ENCODE results near the gene ZNF214. TPM values are rescaled to one million over a fixed set of nuclear protein-coding genes. Genes with fewer than 3 reads are reported as not detected.
"Not testable (repeated sequence)": the region's sequence is repeated elsewhere in the genome, so short reads cannot be mapped to it uniquely, and the experiment has no call there.

The ZNF214 gene
- total RNA-seq, 1 donor from 2014 or later: not detected

- Mint-ChIP-seq H3K27me3 (peaks cover 24% of the 10 kb centered on the region), H3K9me3 (no peaks in the 10 kb centered on the region), H3K36me3 (ENCODE audit: low read depth) (no peaks in the 10 kb centered on the region), H3K4me1 (peaks cover 3% of the 10 kb centered on the region), H3K27ac (no peak overlapping the region), H3K4me3 (no peak overlapping the region)
- no peak for DNase-seq
- intact Hi-C loops (cut with micrococcal nuclease): no loop called here
Measured at GRCh38 chr11:7016011-7016410, 4.1 kb downstream of the ZNF214 start.

- Mint-ChIP-seq H3K27ac (no peak overlapping the region), H3K4me3 (no peak overlapping the region), H3K36me3 (ENCODE audit: low read depth) (no peaks in the 10 kb centered on the region), H3K27me3 (peaks cover 14% of the 10 kb centered on the region), H3K9me3 (no peaks in the 10 kb centered on the region), H3K4me1 (no peaks in the 10 kb centered on the region)
- intact Hi-C loops (cut with micrococcal nuclease): no loop called here
- DNase-seq: no peak
Measured at GRCh38 chr11:7014118-7014517, 6.0 kb downstream of the ZNF214 start.

GRCh38 chr11:7004482-7004881 is 15.7 kb downstream of the ZNF214 start:
- intact Hi-C loops (cut with micrococcal nuclease): no loop called here
- Mint-ChIP-seq H3K36me3 (ENCODE audit: low read depth) (no peaks in the 10 kb centered on the region), H3K27ac (no peak overlapping the region), H3K4me3 (no peak overlapping the region), H3K9me3 (no peaks in the 10 kb centered on the region), H3K27me3 (peaks cover 13% of the 10 kb centered on the region), H3K4me1 (no peaks in the 10 kb centered on the region)
- DNase-seq: no peak

GRCh38 chr11:6995703-6996102 is 24.4 kb downstream of the ZNF214 start:
- Mint-ChIP-seq H3K27me3 (peaks cover 8% of the 10 kb centered on the region), H3K27ac (no peak overlapping the region), H3K4me3 (no peak overlapping the region), H3K36me3 (ENCODE audit: low read depth) (no peaks in the 10 kb centered on the region), H3K9me3 (no peaks in the 10 kb centered on the region), H3K4me1 (no peaks in the 10 kb centered on the region)
- no peak for DNase-seq
- intact Hi-C loops (cut with micrococcal nuclease): no loop called here

- H3K4me3 Mint-ChIP-seq: no peak overlapping the region
- DNase-seq: no peak
- H3K27ac Mint-ChIP-seq: no peak overlapping the region
- no peaks in the 10 kb centered on the region for H3K9me3 Mint-ChIP-seq
- H3K36me3 Mint-ChIP-seq (ENCODE audit: low read depth): no peaks in the 10 kb centered on the region
- no peaks in the 10 kb centered on the region for H3K4me1 Mint-ChIP-seq
- intact Hi-C loops (cut with micrococcal nuclease): no loop called here
- peaks cover under 1% of the 10 kb centered on the region for H3K27me3 Mint-ChIP-seq
Measured at GRCh38 chr11:6992457-6993417, 27.4 kb downstream of the ZNF214 start.

- no peaks in the 10 kb centered on the region for H3K36me3 Mint-ChIP-seq (ENCODE audit: low read depth)
- no peaks in the 10 kb centered on the region for H3K27me3 Mint-ChIP-seq
- DNase-seq: no peak
- no peaks in the 10 kb centered on the region for H3K9me3 Mint-ChIP-seq
- H3K4me3 Mint-ChIP-seq: no peak overlapping the region
- no peak overlapping the region for H3K27ac Mint-ChIP-seq
- intact Hi-C loops (cut with micrococcal nuclease): no loop called here
- H3K4me1 Mint-ChIP-seq: no peaks in the 10 kb centered on the region
Measured at GRCh38 chr11:6992026-6992425, 28.1 kb downstream of the ZNF214 start.

GRCh38 chr11:6991227-6991626 is 28.9 kb downstream of the ZNF214 start:
- Mint-ChIP-seq H3K27ac (no peak overlapping the region), H3K4me3 (no peak overlapping the region), H3K4me1 (no peaks in the 10 kb centered on the region), H3K27me3 (no peaks in the 10 kb centered on the region), H3K9me3 (no peaks in the 10 kb centered on the region), H3K36me3 (ENCODE audit: low read depth) (no peaks in the 10 kb centered on the region)
- DNase-seq: no peak
- intact Hi-C loops (cut with micrococcal nuclease): no loop called here

- no peaks in the 10 kb centered on the region for H3K27me3 Mint-ChIP-seq
- no peak overlapping the region for H3K27ac Mint-ChIP-seq
- no peaks in the 10 kb centered on the region for H3K9me3 Mint-ChIP-seq
- intact Hi-C loops (cut with micrococcal nuclease): no loop called here
- DNase-seq: no peak
- no peak overlapping the region for H3K4me3 Mint-ChIP-seq
- no peaks in the 10 kb centered on the region for H3K36me3 Mint-ChIP-seq (ENCODE audit: low read depth)
- no peaks in the 10 kb centered on the region for H3K4me1 Mint-ChIP-seq
Measured at GRCh38 chr11:6988506-6988905, 31.6 kb downstream of the ZNF214 start.

- no peak overlapping the region for H3K27ac Mint-ChIP-seq
- no peaks in the 10 kb centered on the region for H3K9me3 Mint-ChIP-seq
- no peak for DNase-seq
- intact Hi-C loops (cut with micrococcal nuclease): no loop called here
- H3K36me3 Mint-ChIP-seq (ENCODE audit: low read depth): no peaks in the 10 kb centered on the region
- H3K27me3 Mint-ChIP-seq: no peaks in the 10 kb centered on the region
- H3K4me1 Mint-ChIP-seq: no peaks in the 10 kb centered on the region
- H3K4me3 Mint-ChIP-seq: no peak overlapping the region
Measured at GRCh38 chr11:6986487-6986886, 33.7 kb downstream of the ZNF214 start.

GRCh38 chr11:6979365-6979764 is 40.8 kb downstream of the ZNF214 start:
- H3K4me1 Mint-ChIP-seq: no peaks in the 10 kb centered on the region
- intact Hi-C loops (cut with micrococcal nuclease): no loop called here

GRCh38 chr11:6969854-6970253 is 50.3 kb downstream of the ZNF214 start:
- H3K4me1 Mint-ChIP-seq; H3K27me3 Mint-ChIP-seq; intact Hi-C loops (cut with micrococcal nuclease); H3K9me3 Mint-ChIP-seq; H3K27ac Mint-ChIP-seq; H3K36me3 Mint-ChIP-seq (ENCODE audit: low read depth); DNase-seq; H3K4me3 Mint-ChIP-seq: not testable (repeated sequence)

More at GRCh38 chr11:6979365-6979764, 40.8 kb downstream of the ZNF214 start:
- no peak for DNase-seq
- H3K9me3 Mint-ChIP-seq: no peaks in the 10 kb centered on the region
- no peak overlapping the region for H3K4me3 Mint-ChIP-seq
- H3K27me3 Mint-ChIP-seq: no peaks in the 10 kb centered on the region
- no peak overlapping the region for H3K27ac Mint-ChIP-seq
- no peaks in the 10 kb centered on the region for H3K36me3 Mint-ChIP-seq (ENCODE audit: low read depth)

GRCh38 chr11:6968816-6969215 is 51.3 kb downstream of the ZNF214 start:
- no peaks in the 10 kb centered on the region for H3K36me3 Mint-ChIP-seq (ENCODE audit: low read depth)
- intact Hi-C loops (cut with micrococcal nuclease): no loop called here
- no peak for DNase-seq
- H3K27me3 Mint-ChIP-seq: no peaks in the 10 kb centered on the region
- peaks cover 5% of the 10 kb centered on the region for H3K9me3 Mint-ChIP-seq
- H3K27ac Mint-ChIP-seq: no peak overlapping the region
- H3K4me1 Mint-ChIP-seq: no peaks in the 10 kb centered on the region
- H3K4me3 Mint-ChIP-seq: no peak overlapping the region

GRCh38 chr11:6962673-6963072 is 57.5 kb downstream of the ZNF214 start:
- H3K4me1 Mint-ChIP-seq: no peaks in the 10 kb centered on the region
- no peak overlapping the region for H3K4me3 Mint-ChIP-seq
- H3K27me3 Mint-ChIP-seq: no peaks in the 10 kb centered on the region
- H3K9me3 Mint-ChIP-seq: peaks cover 4% of the 10 kb centered on the region
- DNase-seq: no peak
- H3K36me3 Mint-ChIP-seq (ENCODE audit: low read depth): peaks cover 2% of the 10 kb centered on the region
- intact Hi-C loops (cut with micrococcal nuclease): no loop called here
- no peak overlapping the region for H3K27ac Mint-ChIP-seq

GRCh38 chr11:6962141-6962540 is 58.0 kb downstream of the ZNF214 start:
- Mint-ChIP-seq H3K27me3 (no peaks in the 10 kb centered on the region), H3K4me3 (no peak overlapping the region), H3K4me1 (no peaks in the 10 kb centered on the region), H3K27ac (no peak overlapping the region), H3K9me3 (no peaks in the 10 kb centered on the region), H3K36me3 (ENCODE audit: low read depth) (peaks cover 2% of the 10 kb centered on the region)
- DNase-seq: no peak
- intact Hi-C loops (cut with micrococcal nuclease): no loop called here

GRCh38 chr11:6954248-6954647 is 65.9 kb downstream of the ZNF214 start:
- H3K4me1 Mint-ChIP-seq; H3K4me3 Mint-ChIP-seq; H3K27ac Mint-ChIP-seq; H3K9me3 Mint-ChIP-seq; DNase-seq; intact Hi-C loops (cut with micrococcal nuclease); H3K27me3 Mint-ChIP-seq: not testable (repeated sequence)
- peaks cover 10% of the 10 kb centered on the region for H3K36me3 Mint-ChIP-seq (ENCODE audit: low read depth)
